Measurements from ENCODE around the gene SORCS1. TPM values are rescaled to one million over a fixed set of nuclear protein-coding genes. Genes with fewer than 3 reads are reported as not detected.

The SORCS1 gene
- polyA plus RNA-seq, 3 donors = 0.09 TPM; not detected in 2

DNA sequence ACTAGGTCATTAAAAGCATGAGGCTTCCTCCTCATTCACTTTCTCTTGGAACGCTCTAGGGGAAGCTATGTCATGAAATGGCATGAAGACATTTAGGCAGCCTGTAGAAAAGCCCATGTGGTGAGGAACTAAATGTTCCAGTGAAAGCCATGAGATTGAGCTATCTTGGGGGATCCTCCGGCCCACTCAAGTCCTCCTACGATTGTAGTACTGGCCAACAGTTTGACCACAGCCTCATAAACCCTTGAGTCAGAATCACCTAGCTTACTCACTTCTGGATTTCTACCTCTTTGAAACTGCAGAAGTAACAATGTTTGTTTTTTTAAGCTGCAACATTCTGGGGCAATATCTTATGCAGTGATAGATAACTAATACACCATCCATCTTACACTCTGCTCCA lies 605.1 kb downstream of the SORCS1 start:
- Histone ChIP-seq H3K4me3 (replicated peaks in 1 of 3; ENCODE audit: low read depth in 2 of 3, low read length in 3 of 3) (no peak overlapping the region), H3K36me3 (replicated peaks in 1 of 2; ENCODE audit: control insufficient read depth in 1 of 2, insufficient read depth in 2 of 2, low read length in 2 of 2) (no peaks in the 10 kb centered on the region), H3K9ac (ENCODE audit: insufficient read depth, low read length, poor library complexity, severe bottlenecking) (no peak overlapping the region), H3K9me3 (replicated peaks in 1 of 2; ENCODE audit: control insufficient read depth in 1 of 2, insufficient read depth in 1 of 2, low read length in 2 of 2) (no peaks in the 10 kb centered on the region), H3K4me1 (ENCODE audit: control insufficient read depth in 1 of 2, insufficient read depth in 2 of 2, low read length in 2 of 2) (no peaks in the 10 kb centered on the region), H4K20me1 (ENCODE audit: insufficient read depth, low read length) (no peaks in the 10 kb centered on the region), H2AFZ (ENCODE audit: insufficient read depth, low read depth, low read length, poor library complexity, severe bottlenecking) (no peak overlapping the region), H3K79me2 (ENCODE audit: insufficient read depth, low read length) (no peaks in the 10 kb centered on the region), H3K4me2 (replicated peaks; ENCODE audit: extremely low read depth, low read length, poor library complexity, severe bottlenecking) (no peak overlapping the region), H3K27me3 (ENCODE audit: control insufficient read depth in 2 of 2, insufficient read depth in 2 of 2, low read length in 2 of 2) (no peaks in the 10 kb centered on the region), H3K27ac (ENCODE audit: low read depth in 1 of 2, low read length in 2 of 2) (no peak overlapping the region)
- Mint-ChIP-seq H3K9me3 (peaks cover 0 to 4% (median 2%) of the 10 kb centered on the region in 7 donors), H3K27me3 (ENCODE audit: low read depth in 3 of 3) (peaks cover 0 to 2% (median 1%) of the 10 kb centered on the region in 3 donors), H3K4me3 (no peak overlapping the region), H3K4me1 (no peaks in the 10 kb centered on the region), H3K27ac (no peak overlapping the region), H3K36me3 (no peaks in the 10 kb centered on the region)
- intact Hi-C loops (cut with micrococcal nuclease) = no loop called here
- DNase-seq = no peak
- TF ChIP-seq, protein P1, sequence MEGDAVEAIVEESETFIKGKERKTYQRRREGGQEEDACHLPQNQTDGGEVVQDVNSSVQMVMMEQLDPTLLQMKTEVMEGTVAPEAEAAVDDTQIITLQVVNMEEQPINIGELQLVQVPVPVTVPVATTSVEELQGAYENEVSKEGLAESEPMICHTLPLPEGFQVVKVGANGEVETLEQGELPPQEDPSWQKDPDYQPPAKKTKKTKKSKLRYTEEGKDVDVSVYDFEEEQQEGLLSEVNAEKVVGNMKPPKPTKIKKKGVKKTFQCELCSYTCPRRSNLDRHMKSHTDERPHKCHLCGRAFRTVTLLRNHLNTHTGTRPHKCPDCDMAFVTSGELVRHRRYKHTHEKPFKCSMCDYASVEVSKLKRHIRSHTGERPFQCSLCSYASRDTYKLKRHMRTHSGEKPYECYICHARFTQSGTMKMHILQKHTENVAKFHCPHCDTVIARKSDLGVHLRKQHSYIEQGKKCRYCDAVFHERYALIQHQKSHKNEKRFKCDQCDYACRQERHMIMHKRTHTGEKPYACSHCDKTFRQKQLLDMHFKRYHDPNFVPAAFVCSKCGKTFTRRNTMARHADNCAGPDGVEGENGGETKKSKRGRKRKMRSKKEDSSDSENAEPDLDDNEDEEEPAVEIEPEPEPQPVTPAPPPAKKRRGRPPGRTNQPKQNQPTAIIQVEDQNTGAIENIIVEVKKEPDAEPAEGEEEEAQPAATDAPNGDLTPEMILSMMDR (IDR thresholded peaks at IDR 0.05) = no peak
- no CpG with 5 or more reads among the region's 3 CpGs for WGBS (ENCODE audit: insufficient coverage)

DNA sequence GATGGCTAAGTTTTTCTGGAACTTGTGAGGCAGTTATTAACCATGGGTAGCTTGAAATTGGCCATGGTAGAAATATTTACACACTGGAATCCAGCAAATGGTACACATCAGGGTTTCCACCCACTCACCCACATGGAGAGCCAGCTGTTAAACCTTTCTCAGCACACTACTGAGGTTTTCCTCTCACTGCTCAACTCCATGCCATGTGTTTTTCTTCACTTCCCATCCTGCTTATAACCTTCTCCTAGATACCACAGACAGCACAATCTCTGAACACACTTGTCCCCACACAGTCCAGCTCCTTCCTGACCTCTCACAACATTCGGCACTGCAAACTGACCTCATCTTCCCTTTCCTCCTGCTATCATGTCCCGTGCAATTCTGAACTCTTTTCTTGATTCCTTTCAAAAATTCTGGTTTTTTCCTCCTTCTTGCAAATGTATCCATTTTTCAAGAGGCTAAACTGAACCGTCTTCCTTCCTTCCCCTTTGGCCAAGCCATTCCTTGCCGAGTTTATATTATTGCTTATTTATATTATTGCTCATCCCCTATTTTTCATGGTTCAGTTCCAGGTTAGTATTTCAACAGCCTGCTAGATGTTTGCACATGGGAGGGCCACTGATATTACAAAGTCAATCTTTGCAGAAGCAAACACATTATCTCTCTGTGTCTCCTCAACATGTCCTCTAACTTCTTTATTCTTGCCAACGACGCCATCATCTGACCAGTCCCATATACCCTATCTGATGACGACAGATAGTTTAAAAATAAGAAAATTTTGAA lies 606.4 kb downstream of the SORCS1 start:
- intact Hi-C loops (cut with micrococcal nuclease) = no loop called here
- H3K4me3 ChIP-seq (replicated peaks in 1 of 3; ENCODE audit: low read depth in 2 of 3, low read length in 3 of 3) = no peak overlapping the region
- no peaks in the 10 kb centered on the region for H3K36me3 Mint-ChIP-seq

More for the DNA sequence above, 606.4 kb downstream of the SORCS1 start:
- H2AFZ ChIP-seq (ENCODE audit: insufficient read depth, low read depth, low read length, poor library complexity, severe bottlenecking) = no peak overlapping the region
- no peaks in the 10 kb centered on the region for H3K9me3 ChIP-seq (replicated peaks in 1 of 2; ENCODE audit: control insufficient read depth in 1 of 2, insufficient read depth in 1 of 2, low read length in 2 of 2)
- Mint-ChIP-seq H3K4me1 (no peaks in the 10 kb centered on the region), H3K4me3 (no peak overlapping the region), H3K9me3 (peaks cover 0 to 4% (median 0%) of the 10 kb centered on the region in 7 donors), H3K27me3 (ENCODE audit: low read depth in 3 of 3) (peaks cover 0 to 2% (median 1%) of the 10 kb centered on the region in 3 donors), H3K27ac (no peak overlapping the region)
- no peaks in the 10 kb centered on the region for H3K36me3 ChIP-seq (replicated peaks in 1 of 2; ENCODE audit: control insufficient read depth in 1 of 2, insufficient read depth in 2 of 2, low read length in 2 of 2)
- no peaks in the 10 kb centered on the region for H4K20me1 ChIP-seq (ENCODE audit: insufficient read depth, low read length)
- no peaks in the 10 kb centered on the region for H3K4me1 ChIP-seq (ENCODE audit: control insufficient read depth in 1 of 2, insufficient read depth in 2 of 2, low read length in 2 of 2)
- 59% methylated on average over 2 of the region's 7 CpGs for WGBS (ENCODE audit: insufficient coverage)
- no peak for DNase-seq
- TF ChIP-seq, protein P1 (IDR thresholded peaks at IDR 0.05) = no peak
- no peak overlapping the region for H3K4me2 ChIP-seq (replicated peaks; ENCODE audit: extremely low read depth, low read length, poor library complexity, severe bottlenecking)
- H3K9ac ChIP-seq (ENCODE audit: insufficient read depth, low read length, poor library complexity, severe bottlenecking) = no peak overlapping the region
- no peaks in the 10 kb centered on the region for H3K79me2 ChIP-seq (ENCODE audit: insufficient read depth, low read length)
- H3K27ac ChIP-seq (ENCODE audit: low read depth in 1 of 2, low read length in 2 of 2) = no peak overlapping the region
- no peaks in the 10 kb centered on the region for H3K27me3 ChIP-seq (ENCODE audit: control insufficient read depth in 2 of 2, insufficient read depth in 2 of 2, low read length in 2 of 2)

Data from CD14-positive monocyte (primary cell).